NCI-H748 (cell line): ENCODE data around the gene FAN1.
"Not testable (repeated sequence)": the region's sequence is repeated elsewhere in the genome, so short reads cannot be mapped to it uniquely, and the experiment has no call there.

Experiments
- DNase-seq: peaks from one replicate; lab custom pipeline; 2025; ENCODE audit not compliant: unreplicated experiment; lab: John Stamatoyannopoulos, UW

The FAN1 gene

GRCh38 chr15:30903497-30904187 is at the start of gene FAN1:
FAN1 (plus strand) TSS chr15:30903915; CDS start chr15:30904664, 749 bp downstream.
- peak; percentile 86 for DNase-seq

GRCh38 chr15:30859091-30859874 is 44.4 kb upstream of the FAN1 start:
- DNase-seq = no peak

- DNase-seq = peak; percentile 86
These were observed 38.5 kb upstream of the FAN1 start for GRCh38 chr15:30865257-30865656.

DNA sequence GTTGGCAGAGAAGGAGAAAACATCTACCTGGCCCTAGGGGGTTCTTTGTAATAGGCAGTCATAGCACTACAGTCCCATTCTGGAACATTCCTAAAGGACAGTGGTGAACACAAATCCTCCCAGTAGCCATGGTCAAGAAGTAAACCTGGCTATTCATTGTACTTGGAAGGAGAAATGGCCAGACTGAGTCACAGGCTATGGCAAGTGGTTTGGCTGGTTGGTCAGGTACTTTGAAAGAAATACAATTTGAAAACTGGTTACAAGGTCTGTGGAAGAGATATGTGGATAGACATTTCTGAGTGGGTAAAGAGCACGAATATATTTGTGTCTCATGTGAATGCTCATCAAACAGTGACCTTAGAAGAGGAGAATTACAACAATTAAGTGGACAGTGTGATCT is 33.0 kb upstream of the FAN1 start:
- no peak for DNase-seq

DNA sequence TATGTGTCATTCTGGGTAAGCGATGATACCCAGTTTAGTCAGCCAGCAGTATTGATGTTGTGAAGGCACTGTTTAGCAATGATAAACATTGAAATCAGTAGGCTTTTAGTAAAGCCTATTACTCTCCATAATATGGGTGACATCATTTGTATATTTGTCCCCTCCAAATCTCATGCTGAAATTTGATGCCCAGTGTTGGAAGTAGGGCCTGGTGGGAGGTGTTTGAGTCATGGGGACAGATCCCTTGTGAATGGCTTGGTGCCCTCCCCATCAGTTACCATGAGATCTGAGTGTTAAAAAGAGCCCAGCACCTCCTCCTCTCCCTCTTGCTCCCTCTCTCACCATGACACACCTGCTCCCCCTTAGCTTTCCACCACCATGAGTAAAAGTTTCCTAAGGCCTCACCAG is 31.4 kb upstream of the FAN1 start:
- peak; percentile 30 for DNase-seq

DNA sequence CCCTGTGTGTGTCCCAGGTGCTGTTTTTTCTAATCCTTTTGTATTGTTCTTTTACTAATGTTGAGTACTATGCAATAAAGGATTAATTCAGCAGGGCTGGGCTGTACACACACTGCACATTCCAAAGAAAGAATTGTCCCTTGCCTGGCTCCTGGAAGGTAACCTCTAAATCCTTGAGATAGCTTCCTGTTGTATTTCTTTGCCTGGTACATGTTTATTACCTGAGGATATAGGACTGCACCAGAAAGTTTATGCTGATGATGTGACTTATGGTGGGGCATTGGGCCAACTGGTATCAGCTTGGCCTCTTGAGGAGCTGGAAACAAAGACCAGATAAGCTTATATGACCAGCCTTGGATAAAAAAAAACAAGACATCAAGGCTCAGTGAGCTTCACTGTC is 26.6 kb upstream of the FAN1 start:
- no peak for DNase-seq

DNA sequence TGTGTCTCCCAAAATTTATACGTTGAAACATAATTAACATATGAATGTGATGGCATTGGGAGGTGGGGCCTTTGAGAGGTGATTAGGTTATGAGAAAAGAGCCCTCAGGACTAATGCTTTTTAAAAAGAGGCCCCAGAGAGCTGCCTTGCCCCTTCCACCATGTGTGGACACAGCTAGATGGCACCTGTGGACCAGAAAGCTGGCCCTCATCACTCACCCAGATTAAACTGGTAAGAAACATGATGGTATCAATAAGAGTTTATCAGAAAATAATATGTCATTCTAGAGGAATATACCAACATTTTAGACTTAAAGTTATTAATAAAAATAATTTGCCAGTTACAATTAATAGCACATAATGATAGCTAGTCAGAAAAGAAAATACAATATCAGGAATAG is 25.2 kb upstream of the FAN1 start:
- no peak for DNase-seq

DNA sequence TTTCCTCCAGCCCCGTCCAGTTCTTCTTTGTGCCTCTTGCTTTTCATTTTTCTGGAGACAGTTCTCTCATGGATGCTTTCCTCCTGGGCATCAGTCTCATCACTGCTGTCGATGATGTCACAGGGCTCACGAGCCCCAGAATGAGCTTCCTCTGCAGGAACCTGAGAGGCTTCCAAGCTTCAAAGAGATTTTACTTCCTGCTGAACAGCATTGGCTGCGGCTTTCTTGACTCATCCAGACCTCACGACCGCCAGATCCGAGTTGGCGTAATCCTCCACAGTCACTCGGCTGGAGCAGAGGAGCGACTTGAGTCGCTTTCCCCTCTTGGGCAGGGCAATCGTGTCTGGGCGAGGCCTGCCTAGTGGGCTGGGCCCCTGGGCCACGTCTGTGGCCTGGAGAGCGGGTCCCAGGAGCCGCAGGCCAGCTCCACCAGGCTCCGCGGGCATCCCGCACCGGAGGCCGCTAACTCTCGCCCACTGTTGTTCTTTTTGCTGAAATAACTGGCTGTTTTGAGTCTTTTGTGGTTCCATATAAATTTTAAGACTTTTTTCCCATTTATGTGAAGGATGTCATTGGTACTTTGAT is 20.8 kb upstream of the FAN1 start:
- DNase-seq = no peak

DNA sequence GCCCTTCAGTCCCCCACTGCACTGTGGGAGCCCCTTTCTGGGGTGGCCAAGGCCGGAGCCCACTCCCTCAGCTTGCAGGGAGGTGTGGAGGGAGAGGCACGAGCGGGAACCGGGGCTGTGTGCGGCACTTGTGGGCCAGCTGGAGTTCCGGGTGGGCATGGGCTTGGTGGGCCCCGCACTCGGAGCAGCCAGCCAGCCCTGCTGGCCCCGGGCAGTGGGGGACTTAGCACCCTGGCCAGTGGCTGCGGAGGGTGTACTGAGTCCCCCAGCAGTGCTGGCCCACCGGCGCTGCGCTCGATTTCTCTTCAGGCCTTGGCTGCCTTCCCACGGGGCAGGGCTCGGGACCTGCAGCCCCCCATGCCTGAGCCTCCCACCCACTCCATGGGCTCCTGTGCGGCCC is 20.0 kb upstream of the FAN1 start:
- not testable (repeated sequence) for DNase-seq

DNA sequence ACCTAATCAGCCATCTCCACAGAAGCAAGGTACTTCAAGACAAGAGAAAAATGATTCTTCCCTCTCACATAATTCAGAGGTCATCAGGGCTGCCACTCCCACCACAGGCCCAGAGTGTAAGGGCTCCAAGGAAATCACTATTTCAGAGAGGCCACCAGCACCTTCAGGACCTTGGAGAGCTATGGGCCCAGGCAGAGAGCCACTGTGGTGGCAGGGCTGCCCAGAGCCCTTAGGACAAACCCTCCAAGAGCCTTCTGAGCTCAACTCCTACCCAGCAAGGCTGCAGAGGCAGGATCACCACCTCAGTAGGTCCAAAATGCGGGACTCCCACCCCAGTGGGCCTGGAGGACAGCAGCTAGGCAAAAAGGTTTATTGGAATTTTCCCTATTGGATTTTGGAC is 17.9 kb upstream of the FAN1 start:
- no peak for DNase-seq

GRCh38 chr15:30889196-30889595 is 14.5 kb upstream of the FAN1 start:
- no peak for DNase-seq

DNA sequence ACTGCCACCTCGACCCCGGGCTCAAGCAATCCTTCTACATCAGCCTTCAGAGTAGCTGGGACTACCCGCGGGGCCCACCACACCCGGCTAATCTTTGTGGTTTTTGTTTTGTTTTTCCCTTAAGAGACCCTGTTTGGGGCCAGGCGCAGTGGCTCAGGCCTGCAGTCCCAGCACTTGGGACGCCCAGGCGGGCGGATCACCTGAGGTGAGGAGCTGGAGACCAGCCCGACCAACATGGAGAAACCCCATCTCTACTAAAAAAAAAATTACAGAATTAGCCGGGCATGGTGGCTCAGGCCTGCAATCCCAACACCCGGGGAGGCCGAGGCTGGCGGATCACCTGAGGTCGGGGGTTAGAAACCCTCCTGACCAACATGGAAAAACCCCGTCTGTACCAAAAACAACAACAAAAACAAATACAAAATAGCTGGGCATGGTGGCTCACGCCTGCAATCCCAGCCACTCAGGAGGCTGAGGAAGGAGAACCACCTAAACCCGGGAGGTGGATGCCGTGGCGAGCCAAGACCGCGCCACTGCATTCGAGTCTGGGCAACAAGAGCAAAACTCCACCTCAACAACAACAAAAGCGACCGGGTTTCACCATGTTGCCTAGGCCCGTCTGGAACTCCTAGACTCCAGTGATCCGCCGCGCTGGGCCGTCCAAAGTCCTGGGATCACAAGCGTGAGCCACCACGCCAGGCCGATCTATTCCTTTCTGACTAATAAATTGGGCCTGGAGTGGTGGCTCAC is 8.1 kb upstream of the FAN1 start:
- no peak for DNase-seq

DNA sequence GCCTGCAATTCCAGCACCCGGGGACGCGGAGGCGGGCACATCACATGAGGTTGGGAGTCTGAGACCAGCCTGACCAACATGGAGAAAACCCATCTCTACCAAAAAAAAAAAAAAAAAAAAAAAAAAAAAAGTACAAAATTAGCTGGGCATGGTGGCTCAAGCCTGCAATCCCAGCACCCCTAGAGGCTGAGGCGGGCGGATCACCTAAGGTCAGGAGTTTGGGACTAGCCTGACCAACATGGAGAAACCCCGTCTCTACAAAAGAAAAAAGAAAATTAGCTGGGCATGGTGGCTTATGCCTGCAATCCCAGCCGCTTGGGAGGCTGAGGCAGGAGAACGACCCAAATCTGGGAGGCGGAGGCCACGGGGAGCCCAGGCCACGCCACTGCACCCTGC is 7.5 kb upstream of the FAN1 start:
- DNase-seq = no peak

DNA sequence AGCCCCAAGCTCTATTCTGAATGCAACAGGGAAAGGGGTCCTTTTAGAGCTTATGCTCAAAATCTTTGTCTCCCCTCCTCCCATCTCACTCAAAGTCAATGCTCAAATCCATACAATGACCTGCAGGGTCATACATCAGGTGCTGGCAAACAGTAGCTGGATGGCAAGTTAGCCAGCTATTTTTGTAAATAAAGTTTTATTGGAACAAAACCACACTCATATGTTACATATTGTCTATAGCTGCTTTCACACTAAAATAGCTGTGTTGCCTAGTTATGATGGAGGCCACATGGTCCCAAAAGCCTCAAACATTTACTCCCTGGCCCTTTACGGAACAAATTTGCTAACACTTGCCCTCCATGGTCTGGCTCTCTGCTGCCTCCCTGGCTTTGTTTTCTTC is 1.8 kb upstream of the FAN1 start:
- DNase-seq = no peak

DNA sequence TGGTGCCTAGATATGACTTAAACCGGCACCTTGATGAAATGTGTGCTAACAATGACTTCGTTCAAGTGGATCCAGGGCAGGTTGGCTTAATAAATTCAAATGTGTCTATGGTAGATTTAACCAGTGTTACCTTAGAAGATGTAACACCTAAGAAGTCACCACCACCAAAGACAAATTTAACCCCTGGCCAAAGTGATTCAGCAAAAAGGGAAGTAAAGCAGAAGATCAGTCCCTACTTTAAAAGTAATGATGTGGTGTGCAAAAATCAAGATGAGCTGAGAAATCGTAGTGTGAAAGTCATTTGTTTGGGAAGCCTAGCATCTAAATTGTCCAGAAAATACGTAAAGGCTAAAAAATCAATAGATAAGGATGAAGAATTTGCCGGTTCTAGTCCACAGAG is 1.1 kb downstream of the FAN1 start:
- no peak for DNase-seq

- no peak for DNase-seq
These were observed 2.1 kb downstream of the FAN1 start for GRCh38 chr15:30905821-30906220.

GRCh38 chr15:30906366-30906765 is 2.7 kb downstream of the FAN1 start:
- DNase-seq = no peak

DNA sequence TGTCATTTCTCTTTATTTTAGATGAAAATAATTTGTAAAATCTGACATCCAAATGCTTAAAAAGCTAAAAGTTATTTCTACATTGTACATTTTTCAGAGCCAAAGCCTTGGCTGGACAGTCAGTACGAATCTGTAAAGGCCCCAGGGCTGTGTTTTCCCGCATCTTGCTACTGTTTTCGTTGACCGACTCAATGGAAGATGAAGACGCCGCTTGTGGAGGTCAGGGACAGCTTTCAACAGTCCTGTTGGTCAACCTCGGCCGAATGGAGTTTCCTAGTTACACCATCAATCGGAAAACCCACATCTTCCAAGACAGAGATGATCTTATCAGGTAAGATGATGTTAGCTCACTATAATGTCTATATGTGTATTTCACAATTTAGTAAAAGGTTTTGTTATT is 10.0 kb downstream of the FAN1 start:
- DNase-seq = no peak

GRCh38 chr15:30917013-30917412 is 13.3 kb downstream of the FAN1 start:
- DNase-seq = no peak

DNA sequence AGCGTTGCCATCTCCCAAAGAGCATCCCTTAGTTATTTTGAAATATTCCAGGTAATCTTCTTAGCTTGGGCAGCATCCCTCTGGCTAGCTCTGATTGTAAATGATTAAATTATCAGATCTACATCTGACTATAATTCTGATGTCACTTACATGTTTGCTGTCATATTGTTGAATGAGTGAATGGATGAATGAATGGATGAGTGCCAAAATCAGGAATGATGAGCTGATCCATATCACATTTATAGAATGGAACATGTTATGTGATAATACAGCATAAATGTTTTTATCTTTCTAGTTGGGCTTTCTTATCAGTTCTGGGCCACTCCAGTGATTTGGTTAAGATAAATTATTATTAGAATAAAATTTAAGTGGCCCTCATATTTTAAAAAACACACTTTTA is 14.0 kb downstream of the FAN1 start:
- DNase-seq = no peak

GRCh38 chr15:30918366-30918765 is 14.7 kb downstream of the FAN1 start:
- DNase-seq = no peak
